ENCODE results near the gene TRIM71. TPM values are rescaled to one million over a fixed set of nuclear protein-coding genes. Genes with fewer than 3 reads are reported as not detected.
A peak's percentile ranks its signal among the peaks of the same experiment; 100 is the strongest.
"Not testable (repeated sequence)": the region's sequence is repeated elsewhere in the genome, so short reads cannot be mapped to it uniquely, and the experiment has no call there.

The TRIM71 gene
- polyA plus RNA-seq, 2 donors = not detected

DNA sequence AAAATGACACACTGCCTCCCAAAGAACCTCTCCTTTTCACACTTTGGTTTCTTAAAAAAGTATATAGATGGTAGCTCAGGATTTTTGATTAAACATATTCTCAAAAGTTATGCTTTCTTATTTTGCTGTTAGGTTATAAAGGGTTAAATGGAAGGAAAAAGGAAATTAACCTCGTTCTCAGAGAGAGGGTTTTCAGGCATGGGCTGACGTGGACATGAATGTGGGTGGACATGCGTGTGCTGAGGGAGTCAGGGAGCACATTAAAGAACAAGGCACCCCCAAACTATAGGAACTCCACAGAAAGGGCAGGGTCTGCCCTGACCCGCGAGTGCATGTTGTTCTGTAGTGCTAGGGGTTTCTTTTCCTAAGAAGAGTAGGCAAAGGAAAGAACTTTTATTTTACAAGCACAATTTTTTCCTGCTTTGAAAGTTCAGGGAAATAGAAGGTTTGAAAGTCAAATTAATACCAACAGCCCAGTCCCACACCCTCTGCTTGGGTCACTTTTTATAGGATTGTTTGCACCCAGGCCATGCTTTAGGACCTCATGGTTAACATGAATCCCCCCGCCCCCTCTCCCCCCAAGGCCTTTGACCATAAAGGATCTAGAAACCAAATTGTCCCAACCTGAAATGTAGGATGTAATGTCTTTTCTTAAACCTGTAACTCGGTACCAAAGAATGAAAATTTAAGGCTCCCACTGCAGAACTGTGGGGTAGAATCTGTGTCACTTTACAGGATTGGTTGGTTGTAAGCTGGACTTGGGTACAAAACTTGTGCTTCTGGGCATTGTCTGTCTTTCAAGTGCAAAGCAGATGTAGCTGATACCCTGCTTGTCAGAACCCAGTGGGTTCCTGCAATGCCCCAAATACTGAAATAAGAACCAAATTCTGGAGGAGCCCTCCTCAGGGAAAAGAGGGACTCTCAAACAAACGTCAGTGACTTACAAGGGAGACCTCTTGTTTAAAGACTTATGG, 75.1 kb downstream of the TRIM71 start:
- Histone ChIP-seq H3K27ac (ENCODE audit: low read depth in 2 of 2, low read length in 1 of 2) (no peak overlapping the region), H3K27me3 (ENCODE audit: control insufficient read depth in 1 of 2, insufficient read depth in 2 of 2, low read length in 2 of 2) (no peaks in the 10 kb centered on the region), H3K4me1 (ENCODE audit: control insufficient read depth in 2 of 2, insufficient read depth in 2 of 2, low read length in 1 of 2) (no peaks in the 10 kb centered on the region), H3K9me3 (ENCODE audit: control insufficient read depth in 2 of 2, insufficient read depth in 1 of 2, low read depth in 1 of 2, low read length in 1 of 2) (peaks cover 0 to 1% of the 10 kb centered on the region in 2 donors), H3K4me3 (ENCODE audit: low read depth in 1 of 2, low read length in 2 of 2) (no peak overlapping the region), H3K36me3 (ENCODE audit: control insufficient read depth in 2 of 2, insufficient read depth in 2 of 2, low read length in 1 of 2) (no peaks in the 10 kb centered on the region)
- 71 to 74% methylated on average over 8 of the region's 8 CpGs for WGBS, 2 donors

DNA sequence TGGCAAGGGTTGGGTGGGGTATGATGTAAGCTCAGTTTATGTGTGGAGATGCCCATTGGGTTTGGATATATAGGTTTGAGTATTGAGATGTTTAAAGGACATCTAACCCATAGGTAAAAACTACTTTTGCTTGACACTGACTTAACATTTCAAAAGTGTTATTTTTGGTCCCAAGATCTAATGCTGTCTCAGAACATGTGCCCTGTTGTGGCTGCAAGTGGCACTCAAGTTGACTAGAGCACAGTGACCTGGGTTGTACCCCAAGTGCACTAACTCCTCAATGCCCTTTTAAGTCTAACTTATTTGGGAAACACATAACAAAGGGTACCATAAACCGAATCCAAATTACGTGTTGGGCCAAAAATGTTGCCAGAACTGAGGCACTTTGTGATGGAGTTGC, 77.2 kb downstream of the TRIM71 start:
- WGBS, 2 donors = 75 to 80% methylated on average over 2 of the region's 2 CpGs
- no peak overlapping the region for H3K27ac ChIP-seq (ENCODE audit: low read depth in 2 of 2, low read length in 1 of 2)
- H3K4me1 ChIP-seq (ENCODE audit: control insufficient read depth in 2 of 2, insufficient read depth in 2 of 2, low read length in 1 of 2) = no peaks in the 10 kb centered on the region
- H3K36me3 ChIP-seq (ENCODE audit: control insufficient read depth in 2 of 2, insufficient read depth in 2 of 2, low read length in 1 of 2) = no peaks in the 10 kb centered on the region
- H3K4me3 ChIP-seq (ENCODE audit: low read depth in 1 of 2, low read length in 2 of 2) = no peak overlapping the region
- peaks cover 0 to 1% of the 10 kb centered on the region in 2 donors for H3K9me3 ChIP-seq (ENCODE audit: control insufficient read depth in 2 of 2, insufficient read depth in 1 of 2, low read depth in 1 of 2, low read length in 1 of 2)
- no peaks in the 10 kb centered on the region for H3K27me3 ChIP-seq (ENCODE audit: control insufficient read depth in 1 of 2, insufficient read depth in 2 of 2, low read length in 2 of 2)

DNA sequence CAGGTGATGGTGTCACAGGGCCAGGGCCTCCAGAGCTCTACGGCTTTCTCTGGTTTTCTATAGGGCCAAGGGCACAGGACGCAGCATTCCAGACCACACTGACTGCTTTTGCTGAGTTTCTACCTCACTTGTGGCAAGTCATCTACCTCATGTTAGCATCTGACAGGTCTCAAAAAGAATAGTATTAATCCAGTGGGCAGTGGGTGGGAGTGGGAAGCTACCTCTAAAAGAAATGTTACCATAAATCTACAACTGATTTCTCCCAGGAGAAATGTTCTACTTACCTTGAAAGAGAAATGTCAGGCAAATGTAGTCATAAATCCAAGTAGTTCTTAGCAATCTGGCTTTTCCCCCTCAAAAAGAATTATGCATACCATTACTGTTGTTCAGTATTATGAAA, 77.9 kb downstream of the TRIM71 start:
- no peaks in the 10 kb centered on the region for H3K27me3 ChIP-seq (ENCODE audit: control insufficient read depth in 1 of 2, insufficient read depth in 2 of 2, low read length in 2 of 2)
- H3K4me3 ChIP-seq (ENCODE audit: low read depth in 1 of 2, low read length in 2 of 2) = no peak overlapping the region
- no peaks in the 10 kb centered on the region for H3K4me1 ChIP-seq (ENCODE audit: control insufficient read depth in 2 of 2, insufficient read depth in 2 of 2, low read length in 1 of 2)
- 92 to 94% methylated on average over 2 of the region's 2 CpGs for WGBS, 2 donors
- H3K27ac ChIP-seq (ENCODE audit: low read depth in 2 of 2, low read length in 1 of 2) = no peak overlapping the region
- no peaks in the 10 kb centered on the region for H3K36me3 ChIP-seq (ENCODE audit: control insufficient read depth in 2 of 2, insufficient read depth in 2 of 2, low read length in 1 of 2)
- peaks cover 0 to 1% of the 10 kb centered on the region in 2 donors for H3K9me3 ChIP-seq (ENCODE audit: control insufficient read depth in 2 of 2, insufficient read depth in 1 of 2, low read depth in 1 of 2, low read length in 1 of 2)

DNA sequence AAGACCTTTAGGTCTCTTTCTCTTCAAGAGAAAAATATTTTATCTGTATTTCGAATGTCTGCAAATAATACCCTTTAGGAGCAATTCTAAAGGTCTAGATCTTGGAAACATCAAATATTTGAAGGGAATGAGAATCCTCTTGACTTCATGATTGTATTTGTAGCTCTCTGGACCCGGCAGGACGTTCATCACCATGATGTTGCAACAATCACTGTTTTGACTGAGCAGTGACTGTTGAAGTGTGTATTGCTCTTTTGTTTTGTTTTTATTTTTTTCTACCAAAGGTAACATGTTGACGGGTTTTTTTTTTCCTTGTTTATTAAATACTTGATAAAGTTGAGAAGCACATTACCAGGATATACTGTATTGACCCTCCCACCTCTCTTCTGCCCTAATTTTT, 78.3 kb downstream of the TRIM71 start:
- Histone ChIP-seq H3K4me3 (ENCODE audit: low read depth in 1 of 2, low read length in 2 of 2) (no peak overlapping the region), H3K9me3 (ENCODE audit: control insufficient read depth in 2 of 2, insufficient read depth in 1 of 2, low read depth in 1 of 2, low read length in 1 of 2) (no peaks in the 10 kb centered on the region), H3K36me3 (ENCODE audit: control insufficient read depth in 2 of 2, insufficient read depth in 2 of 2, low read length in 1 of 2) (no peaks in the 10 kb centered on the region), H3K27me3 (ENCODE audit: control insufficient read depth in 1 of 2, insufficient read depth in 2 of 2, low read length in 2 of 2) (no peaks in the 10 kb centered on the region), H3K4me1 (ENCODE audit: control insufficient read depth in 2 of 2, insufficient read depth in 2 of 2, low read length in 1 of 2) (no peaks in the 10 kb centered on the region), H3K27ac (ENCODE audit: low read depth in 2 of 2, low read length in 1 of 2) (no peak overlapping the region)
- WGBS, 2 donors = 76 to 84% methylated on average over 4 of the region's 4 CpGs

DNA sequence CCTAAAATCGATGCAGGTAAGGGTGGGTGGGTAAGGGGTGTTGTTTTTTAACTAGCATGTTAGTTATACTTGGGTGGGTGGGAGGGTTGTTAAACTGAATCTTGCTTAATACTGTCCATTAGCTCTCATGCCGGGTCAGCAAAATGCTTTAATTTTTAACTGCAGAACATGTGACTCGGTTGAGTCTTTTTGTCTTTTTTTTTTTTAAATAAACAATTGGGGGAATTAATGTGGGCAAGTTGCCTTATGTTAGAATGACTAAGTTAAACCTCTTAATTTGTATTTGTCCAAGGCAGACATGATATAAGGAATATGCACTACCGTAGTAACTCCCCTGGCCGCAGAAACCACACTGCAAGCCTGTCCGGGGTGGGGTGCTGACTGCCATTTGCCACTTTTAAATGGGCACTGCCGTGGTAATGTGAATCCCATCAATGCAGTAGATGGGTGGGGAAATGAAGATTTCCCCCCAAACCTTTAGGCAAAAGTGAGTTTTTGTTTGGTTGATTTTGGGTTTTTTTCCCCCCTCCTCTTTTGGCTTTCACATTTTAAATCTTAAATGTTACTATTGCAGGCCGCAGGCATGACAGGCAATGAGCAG, 79.3 kb downstream of the TRIM71 start:
- Histone ChIP-seq H3K27me3 (ENCODE audit: control insufficient read depth in 1 of 2, insufficient read depth in 2 of 2, low read length in 2 of 2) (no peaks in the 10 kb centered on the region), H3K36me3 (ENCODE audit: control insufficient read depth in 2 of 2, insufficient read depth in 2 of 2, low read length in 1 of 2) (no peaks in the 10 kb centered on the region)
- WGBS, 2 donors = 85 to 91% methylated on average over 8 of the region's 8 CpGs

DNA sequence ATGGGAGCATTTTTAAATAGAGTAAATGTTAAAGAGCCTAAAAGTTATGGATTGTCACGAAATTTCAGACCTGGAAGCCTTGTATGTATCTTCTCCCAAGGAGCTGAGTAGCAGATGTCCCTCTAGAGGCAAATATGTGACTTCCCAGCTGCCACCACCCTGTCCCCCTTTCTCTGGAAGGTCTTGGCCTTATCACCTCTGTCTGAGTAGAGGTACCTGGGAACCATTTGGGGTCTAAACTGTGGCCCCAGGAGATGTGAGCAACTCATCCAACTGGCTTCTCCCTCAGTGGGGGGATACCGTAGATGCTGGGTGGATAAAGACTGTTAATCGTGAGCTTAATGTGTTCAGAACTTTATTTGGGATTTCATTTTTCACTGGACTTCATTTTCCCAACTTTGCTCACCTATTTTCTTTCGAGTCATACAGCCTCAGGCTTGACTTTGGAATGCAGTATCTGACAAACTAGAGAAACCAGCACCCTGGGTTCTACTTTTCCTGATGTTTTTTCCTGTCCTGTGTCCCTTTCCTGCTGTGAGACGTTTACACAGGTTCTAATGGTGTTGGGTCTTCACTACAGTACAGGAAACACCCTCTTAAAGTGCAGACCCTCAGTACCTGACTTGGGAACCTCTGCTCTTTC, 80.3 kb downstream of the TRIM71 start:
- no peaks in the 10 kb centered on the region for H3K4me1 ChIP-seq (ENCODE audit: control insufficient read depth in 2 of 2, insufficient read depth in 2 of 2, low read length in 1 of 2)
- no peak overlapping the region for H3K27ac ChIP-seq (ENCODE audit: low read depth in 2 of 2, low read length in 1 of 2)
- H3K27me3 ChIP-seq (ENCODE audit: control insufficient read depth in 1 of 2, insufficient read depth in 2 of 2, low read length in 2 of 2) = no peaks in the 10 kb centered on the region
- H3K36me3 ChIP-seq (ENCODE audit: control insufficient read depth in 2 of 2, insufficient read depth in 2 of 2, low read length in 1 of 2) = no peaks in the 10 kb centered on the region
- H3K9me3 ChIP-seq (ENCODE audit: control insufficient read depth in 2 of 2, insufficient read depth in 1 of 2, low read depth in 1 of 2, low read length in 1 of 2) = no peaks in the 10 kb centered on the region
- WGBS, 2 donors = 69 to 72% methylated on average over 5 of the region's 5 CpGs
- no peak overlapping the region for H3K4me3 ChIP-seq (ENCODE audit: low read depth in 1 of 2, low read length in 2 of 2)

More for the DNA sequence above, 79.3 kb downstream of the TRIM71 start:
- Histone ChIP-seq H3K27ac (ENCODE audit: low read depth in 2 of 2, low read length in 1 of 2) (no peak overlapping the region), H3K9me3 (ENCODE audit: control insufficient read depth in 2 of 2, insufficient read depth in 1 of 2, low read depth in 1 of 2, low read length in 1 of 2) (no peaks in the 10 kb centered on the region), H3K4me1 (ENCODE audit: control insufficient read depth in 2 of 2, insufficient read depth in 2 of 2, low read length in 1 of 2) (no peaks in the 10 kb centered on the region), H3K4me3 (ENCODE audit: low read depth in 1 of 2, low read length in 2 of 2) (no peak overlapping the region)

DNA sequence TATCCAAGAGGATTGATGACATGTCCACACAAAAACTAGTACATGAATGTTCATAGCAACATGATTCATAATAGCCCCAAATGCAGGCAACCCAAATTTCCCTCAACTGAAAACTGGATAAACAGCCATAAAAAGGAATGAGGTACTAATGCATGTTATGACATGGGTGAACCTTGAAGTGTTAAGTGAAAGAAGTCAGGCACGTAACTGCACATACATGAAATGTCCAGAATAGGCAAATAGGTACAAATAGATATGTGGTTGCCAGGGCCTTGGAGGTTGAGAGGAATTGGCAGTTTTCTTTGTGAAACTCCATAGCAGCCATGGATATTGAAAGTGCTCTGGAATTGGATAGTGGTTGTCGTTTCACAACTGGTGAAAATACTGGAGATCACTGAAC, 81.5 kb downstream of the TRIM71 start:
- WGBS, 2 donors = 86 to 88% methylated on average over 2 of the region's 2 CpGs
- H3K9me3 ChIP-seq (ENCODE audit: control insufficient read depth in 2 of 2, insufficient read depth in 1 of 2, low read depth in 1 of 2, low read length in 1 of 2) = no peaks in the 10 kb centered on the region
- H3K27ac ChIP-seq (ENCODE audit: low read depth in 2 of 2, low read length in 1 of 2) = no peak overlapping the region
- H3K4me3 ChIP-seq (ENCODE audit: low read depth in 1 of 2, low read length in 2 of 2) = no peak overlapping the region
- H3K4me1 ChIP-seq (ENCODE audit: control insufficient read depth in 2 of 2, insufficient read depth in 2 of 2, low read length in 1 of 2) = no peaks in the 10 kb centered on the region
- H3K36me3 ChIP-seq (ENCODE audit: control insufficient read depth in 2 of 2, insufficient read depth in 2 of 2, low read length in 1 of 2) = no peaks in the 10 kb centered on the region
- H3K27me3 ChIP-seq (ENCODE audit: control insufficient read depth in 1 of 2, insufficient read depth in 2 of 2, low read length in 2 of 2) = no peaks in the 10 kb centered on the region

DNA sequence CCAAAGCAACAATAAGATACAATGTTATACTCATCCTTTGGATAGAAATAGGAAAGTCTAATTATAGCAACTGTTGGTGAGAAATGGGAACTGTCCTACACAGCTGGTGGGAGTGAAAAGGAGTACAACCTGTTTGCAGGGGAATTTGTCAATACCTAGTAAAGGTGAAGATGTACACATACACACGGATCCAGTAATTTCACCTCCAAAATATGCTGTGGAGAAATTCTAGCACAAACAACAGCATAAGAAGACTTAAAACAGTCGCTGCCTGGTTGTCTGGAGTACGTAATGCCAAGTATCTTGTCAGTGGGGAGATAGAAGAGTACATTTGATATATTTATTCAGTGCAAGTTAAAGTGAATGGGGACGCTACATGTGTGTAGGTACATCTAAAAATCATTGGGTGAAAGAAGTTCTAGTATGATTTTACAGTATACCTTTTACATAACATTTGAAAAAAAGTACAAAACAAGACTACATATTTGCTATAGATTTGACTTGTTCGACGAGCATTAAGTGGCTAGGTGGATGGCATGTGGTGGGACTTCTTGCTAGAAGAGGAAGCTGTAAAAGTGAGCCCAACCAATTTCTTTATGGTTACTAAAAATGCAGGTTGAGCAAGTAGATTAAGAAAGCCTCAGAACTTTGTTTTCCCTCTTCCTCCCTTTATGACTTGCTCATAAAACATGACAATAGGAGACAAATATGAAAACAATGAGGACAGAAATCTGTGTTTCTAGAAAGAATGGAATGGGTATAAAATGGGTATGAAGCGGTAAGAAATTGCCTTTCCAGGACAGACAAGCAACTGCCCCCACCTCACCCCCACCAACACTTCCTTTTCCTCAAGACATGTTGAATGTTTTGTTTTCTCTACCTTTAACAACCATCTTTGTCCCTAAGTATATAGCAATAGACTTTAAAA, 83.5 kb downstream of the TRIM71 start:
- Histone ChIP-seq H3K4me1 (ENCODE audit: control insufficient read depth in 2 of 2, insufficient read depth in 2 of 2, low read length in 1 of 2) (no peaks in the 10 kb centered on the region), H3K27ac (ENCODE audit: low read depth in 2 of 2, low read length in 1 of 2) (no peak overlapping the region), H3K4me3 (ENCODE audit: low read depth in 1 of 2, low read length in 2 of 2) (no peak overlapping the region), H3K9me3 (ENCODE audit: control insufficient read depth in 2 of 2, insufficient read depth in 1 of 2, low read depth in 1 of 2, low read length in 1 of 2) (no peaks in the 10 kb centered on the region), H3K27me3 (ENCODE audit: control insufficient read depth in 1 of 2, insufficient read depth in 2 of 2, low read length in 2 of 2) (no peaks in the 10 kb centered on the region), H3K36me3 (ENCODE audit: control insufficient read depth in 2 of 2, insufficient read depth in 2 of 2, low read length in 1 of 2) (no peaks in the 10 kb centered on the region)
- 72 to 73% methylated on average over 7 of the region's 7 CpGs for WGBS, 2 donors

DNA sequence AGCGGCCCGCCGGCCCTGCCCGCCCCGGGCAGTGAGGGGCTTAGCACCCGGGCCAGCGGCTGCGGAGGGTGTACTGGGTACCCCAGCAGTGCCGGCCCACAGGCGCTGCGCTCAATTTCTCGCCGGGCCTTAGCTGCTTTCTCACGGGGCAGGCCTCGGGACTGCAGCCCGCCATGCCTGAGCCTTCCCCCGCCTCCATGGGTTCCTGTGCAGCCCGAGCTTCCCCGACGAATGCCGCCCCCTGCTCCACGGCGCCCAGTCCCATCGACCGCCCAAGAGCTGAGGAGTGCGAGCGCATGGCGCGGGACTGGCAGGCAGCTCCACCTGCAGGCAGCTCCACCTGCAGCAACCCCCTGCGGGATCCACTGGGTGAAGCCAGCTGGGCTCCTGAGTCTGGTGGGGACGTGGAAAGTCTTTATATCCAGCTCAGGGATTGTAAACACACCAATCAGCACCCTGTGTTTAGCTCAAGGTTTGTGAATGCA, 85.1 kb downstream of the TRIM71 start:
- not testable (repeated sequence) for H3K9me3 ChIP-seq (ENCODE audit: control insufficient read depth in 2 of 2, insufficient read depth in 1 of 2, low read depth in 1 of 2, low read length in 1 of 2); H3K27ac ChIP-seq (ENCODE audit: low read depth in 2 of 2, low read length in 1 of 2); H3K27me3 ChIP-seq (ENCODE audit: control insufficient read depth in 1 of 2, insufficient read depth in 2 of 2, low read length in 2 of 2); H3K4me1 ChIP-seq (ENCODE audit: control insufficient read depth in 2 of 2, insufficient read depth in 2 of 2, low read length in 1 of 2); H3K36me3 ChIP-seq (ENCODE audit: control insufficient read depth in 2 of 2, insufficient read depth in 2 of 2, low read length in 1 of 2)
- H3K4me3 ChIP-seq (ENCODE audit: low read depth in 1 of 2, low read length in 2 of 2) = peak overlapping the region in 1 of 2 donors; percentile 34
- 32 to 42% methylated on average over 20 to 31 of the region's 31 CpGs for WGBS, 2 donors
